Testis (tissue), 2 donors: ENCODE data around the gene PRSS27.

Experiments used
- CTCF ChIP-seq, 3 experiments: fragments of 450-650 bp in 2 of 3; fragments of 200-600 bp in 1 of 3; sonication (generic) in 1 of 3; IDR thresholded peaks; one replicate each; pipeline ENCODE4 v1.5.1; 2016 to 2019; ENCODE audit warnings: antibody characterized with exemption in 3 of 3, mild to moderate bottlenecking in 2 of 3, moderate library complexity in 1 of 3
- POLR2A ChIP-seq: fragments of 450-650 bp; IDR thresholded peaks from one replicate; pipeline ENCODE4 v1.6.1; 2017; ENCODE audit warnings: antibody characterized with exemption, mild to moderate bottlenecking, moderate library complexity

GRCh38 chr16:2767891-2768290 is 47.9 kb upstream of the PRSS27 start:
- TF ChIP-seq CTCF (IDR thresholded peaks at IDR 0.05) (no peak), POLR2A (no peak)
